AG04449 (cell line): ENCODE results near the gene PPP5C.

ENCODE experiments used
- CTCF ChIA-PET: fragments of 350-600 bp; formaldehyde crosslinking; extraction: SDS; loops from one replicate; lab custom pipeline; 2021; ENCODE audit warnings: antibody characterized with exemption; lab: Yijun Ruan, JAX
- POLR2A ChIA-PET: fragments of 400-600, 350-600 bp; formaldehyde crosslinking; extraction: SDS; loops from one replicate; lab custom pipeline; 2020; ENCODE audit warnings: antibody characterized with exemption, inconsistent platforms; lab: Yijun Ruan, JAX
- DNase-seq: peaks from one replicate; pipeline ENCODE4 v3.0.0-alpha.2; 2010; ENCODE audit warnings: low read depth, low spot score
- H3K4me3 ChIP-seq: 2 replicates; pipeline ENCODE4 v1.5.1; 2011; ENCODE audit warnings: low read depth, mild to moderate bottlenecking, control low read depth, low read length
- TF ChIP-seq, protein P1 (sequence below): IDR thresholded peaks from one replicate; pipeline ENCODE4 v1.5.1; 2011; ENCODE audit warnings: mild to moderate bottlenecking, moderate library complexity, low read length, control low read depth, inconsistent platforms; ENCODE audit not compliant: insufficient read depth; ENCODE audit errors: missing control alignments

Gene PPP5C

GRCh38 chr19:46344363-46344762, 2.5 kb upstream of the PPP5C start:
- POLR2A ChIA-PET: no interaction called here
- no peak for DNase-seq
- TF ChIP-seq, protein P1, sequence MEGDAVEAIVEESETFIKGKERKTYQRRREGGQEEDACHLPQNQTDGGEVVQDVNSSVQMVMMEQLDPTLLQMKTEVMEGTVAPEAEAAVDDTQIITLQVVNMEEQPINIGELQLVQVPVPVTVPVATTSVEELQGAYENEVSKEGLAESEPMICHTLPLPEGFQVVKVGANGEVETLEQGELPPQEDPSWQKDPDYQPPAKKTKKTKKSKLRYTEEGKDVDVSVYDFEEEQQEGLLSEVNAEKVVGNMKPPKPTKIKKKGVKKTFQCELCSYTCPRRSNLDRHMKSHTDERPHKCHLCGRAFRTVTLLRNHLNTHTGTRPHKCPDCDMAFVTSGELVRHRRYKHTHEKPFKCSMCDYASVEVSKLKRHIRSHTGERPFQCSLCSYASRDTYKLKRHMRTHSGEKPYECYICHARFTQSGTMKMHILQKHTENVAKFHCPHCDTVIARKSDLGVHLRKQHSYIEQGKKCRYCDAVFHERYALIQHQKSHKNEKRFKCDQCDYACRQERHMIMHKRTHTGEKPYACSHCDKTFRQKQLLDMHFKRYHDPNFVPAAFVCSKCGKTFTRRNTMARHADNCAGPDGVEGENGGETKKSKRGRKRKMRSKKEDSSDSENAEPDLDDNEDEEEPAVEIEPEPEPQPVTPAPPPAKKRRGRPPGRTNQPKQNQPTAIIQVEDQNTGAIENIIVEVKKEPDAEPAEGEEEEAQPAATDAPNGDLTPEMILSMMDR: no peak
- CTCF ChIA-PET: interaction anchor here (1.9 kb wide), 1 partner anchor 62 kb away, joined by 4 read pairs; no protein-coding TSS in a partner anchor
- no peak overlapping the region for H3K4me3 ChIP-seq

DNA sequence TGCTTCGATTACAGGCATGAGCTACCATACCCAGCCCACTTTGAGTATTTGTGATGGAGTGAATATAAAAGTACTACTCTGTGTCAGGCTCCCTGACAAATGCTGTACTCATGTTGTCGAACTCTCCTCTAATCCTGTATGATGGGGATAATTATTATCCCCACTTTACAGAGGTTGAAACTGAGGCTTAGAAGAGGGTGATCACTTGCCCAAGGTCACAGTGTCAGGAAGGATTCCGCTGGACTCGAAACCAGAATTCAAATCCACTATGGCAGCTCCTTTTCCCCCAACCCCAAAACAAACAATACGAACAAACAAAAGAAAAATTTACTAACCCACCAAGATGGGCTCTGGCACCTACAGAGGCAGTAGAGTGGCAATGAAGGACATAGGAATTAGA, 1.7 kb upstream of the PPP5C start:
- no peak for DNase-seq
- no peak overlapping the region for H3K4me3 ChIP-seq
- ChIA-PET CTCF (interaction anchor here (1.9 kb wide), 1 partner anchor 63 kb away, joined by 4 read pairs; no protein-coding TSS in a partner anchor), POLR2A (no interaction called here)
- TF ChIP-seq, protein P1: no peak

DNA sequence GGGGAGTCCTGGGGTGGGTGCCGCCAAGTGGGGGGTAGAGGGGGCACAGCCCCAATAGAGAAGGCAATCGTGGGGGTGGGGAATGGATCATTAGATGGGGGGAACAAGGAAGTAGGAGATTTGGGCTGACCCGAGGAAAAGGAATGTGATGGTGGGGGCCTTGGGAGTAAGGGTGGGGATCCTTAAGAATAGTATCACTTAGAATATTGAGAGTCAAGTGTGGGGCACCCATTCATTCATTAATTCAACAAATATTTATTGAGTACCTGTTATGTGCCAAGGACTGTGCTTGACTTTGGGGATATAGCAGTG, 641 bp downstream of the PPP5C start:
- H3K4me3 ChIP-seq: peak overlapping the region; percentile 99
- DNase-seq: no peak
- ChIA-PET CTCF (interaction anchor here (0.7 to 2.7 kb wide), 23 partner anchors 9 to 136 kb away, joined by 3 to 26 read pairs (median 4); no protein-coding TSS in a partner anchor), POLR2A (interaction anchor here (0.8 kb wide), 1 partner anchor 10 kb away, joined by 3 read pairs; no protein-coding TSS in a partner anchor)
- TF ChIP-seq, protein P1: no peak

- CTCF ChIA-PET: interaction anchor here (0.7 to 2.7 kb wide), 15 partner anchors 9 to 349 kb away, joined by 3 to 26 read pairs (median 4); no protein-coding TSS in a partner anchor
- POLR2A ChIA-PET: no interaction called here
- TF ChIP-seq, protein P1: no peak
Measured at GRCh38 chr19:46347985-46348384, 1.1 kb downstream of the PPP5C start.

DNA sequence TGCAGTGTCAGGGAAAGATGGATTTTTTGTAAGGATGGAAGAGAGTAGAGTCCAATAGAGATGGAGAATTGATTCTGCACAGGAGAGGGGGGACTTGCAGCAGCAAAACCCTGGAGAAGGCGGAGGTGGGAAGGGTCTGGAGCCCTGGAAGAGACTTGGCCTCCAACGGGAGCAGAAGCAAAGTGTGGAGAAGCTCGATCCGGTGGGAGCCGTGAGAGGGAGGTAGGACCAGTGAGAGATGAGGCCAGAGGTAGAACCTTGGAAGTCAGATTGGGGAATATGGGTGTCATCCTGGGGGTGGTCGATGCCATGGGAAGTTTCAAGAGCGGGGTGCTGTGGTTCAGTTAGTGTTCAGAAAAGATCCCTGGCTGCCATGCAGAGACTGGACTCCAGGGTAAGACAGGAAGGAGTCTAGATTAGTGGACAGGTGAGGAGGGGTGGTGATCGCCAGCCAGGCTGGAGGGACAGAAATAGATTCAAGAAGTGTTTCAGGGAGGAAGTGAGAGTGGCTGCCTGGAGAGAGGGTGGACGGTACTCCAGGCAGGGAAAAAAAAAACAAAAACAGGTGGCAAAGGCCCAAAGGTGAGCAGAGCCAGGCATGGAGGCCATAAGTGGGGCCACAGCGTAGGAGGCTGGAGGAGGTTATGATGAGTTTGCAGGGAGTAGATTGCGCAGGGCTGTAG, 2.6 kb downstream of the PPP5C start:
- no peak overlapping the region for H3K4me3 ChIP-seq
- CTCF ChIA-PET: interaction anchor here (0.7 to 2.7 kb wide), 4 partner anchors 8 to 69 kb away, joined by 3 to 14 read pairs (median 6); no protein-coding TSS in a partner anchor
- POLR2A ChIA-PET: interaction anchor here (0.5 kb wide), 1 partner anchor 36 kb away, joined by 3 read pairs; no protein-coding TSS in a partner anchor
- DNase-seq: no peak
- TF ChIP-seq, protein P1: no peak

More at GRCh38 chr19:46347985-46348384, 1.1 kb downstream of the PPP5C start:
- peak overlapping the region; percentile 99 for H3K4me3 ChIP-seq
- DNase-seq: no peak

GRCh38 chr19:46350029-46350757, 3.3 kb downstream of the PPP5C start:
- no peak for DNase-seq
- POLR2A ChIA-PET: no interaction called here
- CTCF ChIA-PET: interaction anchor here (1.5 kb wide), 1 partner anchor 24 kb away, joined by 4 read pairs; no protein-coding TSS in a partner anchor
- TF ChIP-seq, protein P1: no peak
- no peak overlapping the region for H3K4me3 ChIP-seq
